ENCODE results near the gene STK32B.

STK32B gene

DNA sequence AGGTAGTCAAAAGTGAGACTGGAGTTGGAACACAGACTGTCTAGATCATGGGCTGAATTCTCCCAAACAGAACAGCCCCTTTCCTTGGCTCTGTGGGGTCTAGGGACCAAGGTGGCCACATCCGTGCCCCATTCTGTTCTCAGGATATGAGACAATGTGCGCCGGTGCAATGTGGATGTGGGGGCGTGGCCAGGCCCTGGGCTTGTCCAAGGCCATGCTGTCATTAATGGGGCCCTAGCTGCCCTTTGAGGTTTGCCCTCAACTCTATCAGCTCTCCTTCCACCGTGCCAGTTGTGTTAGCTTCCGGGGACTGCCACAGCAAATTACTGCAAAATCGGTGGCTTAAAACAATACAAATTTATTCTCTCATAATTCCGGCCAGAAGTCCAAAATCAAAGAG, 344.5 kb downstream of the STK32B start:
- H2BK120ac ChIP-seq (ENCODE audit: insufficient read depth, low read length, poor library complexity) = no peak overlapping the region
- no peak overlapping the region for H3K4me2 ChIP-seq (ENCODE audit: low read length)
- WGBS (ENCODE audit: extremely low coverage, insufficient coverage, insufficient read length) = no CpG with 5 or more reads among the region's 8 CpGs
- no peaks in the 10 kb centered on the region for H3K4me1 ChIP-seq (ENCODE audit: control insufficient read depth in 1 of 2, insufficient read depth in 2 of 2, low read length in 2 of 2)
- H3K27me3 ChIP-seq (ENCODE audit: insufficient read depth, low read length) = no peaks in the 10 kb centered on the region
- H3K27ac ChIP-seq (ENCODE audit: low read depth, low read length) = no peak overlapping the region
- peaks cover 3% of the 10 kb centered on the region for H3K9me3 ChIP-seq (ENCODE audit: insufficient read depth, low read depth, low read length)
- no peak overlapping the region for H3K4ac ChIP-seq (ENCODE audit: low read depth, low read length)
- H3K4me3 ChIP-seq (ENCODE audit: low read depth, low read length) = no peak overlapping the region
- no peaks in the 10 kb centered on the region for H3K36me3 ChIP-seq (ENCODE audit: control insufficient read depth in 1 of 2, insufficient read depth in 2 of 2, low read length in 2 of 2)
- H2BK5ac ChIP-seq (ENCODE audit: low read depth, low read length, poor library complexity) = no peak overlapping the region
- H3K79me2 ChIP-seq (ENCODE audit: control insufficient read depth, insufficient read depth, low read length, poor library complexity) = no peaks in the 10 kb centered on the region
- H3K79me1 ChIP-seq (ENCODE audit: low read length) = no peaks in the 10 kb centered on the region
- no peak overlapping the region for H3K18ac ChIP-seq (ENCODE audit: low read length)
- no peak overlapping the region for H3K23ac ChIP-seq (ENCODE audit: low read length)
- no peak overlapping the region for H4K8ac ChIP-seq (ENCODE audit: low read depth, low read length)
- no peak overlapping the region for H3K14ac ChIP-seq (ENCODE audit: low read length)
- no peak overlapping the region for H2BK12ac ChIP-seq (ENCODE audit: low read length)
- H2AFZ ChIP-seq (ENCODE audit: insufficient read depth, low read length, poor library complexity) = no peak overlapping the region
- H4K91ac ChIP-seq (ENCODE audit: low read depth, low read length) = no peak overlapping the region
- DNase-seq = no peak
- no peak overlapping the region for H3K9ac ChIP-seq (ENCODE audit: low read length)
- no peak overlapping the region for H2AK5ac ChIP-seq (ENCODE audit: low read length)
- no peak overlapping the region for H4K12ac ChIP-seq (ENCODE audit: low read depth, low read length)

- H3K9me3 ChIP-seq (ENCODE audit: insufficient read depth, low read depth, low read length) = peaks cover 7% of the 10 kb centered on the region
- H3K9ac ChIP-seq (ENCODE audit: low read length) = no peak overlapping the region
- H2BK12ac ChIP-seq (ENCODE audit: low read length) = no peak overlapping the region
- no peak overlapping the region for H2AFZ ChIP-seq (ENCODE audit: insufficient read depth, low read length, poor library complexity)
- no peak for DNase-seq
- H3K23ac ChIP-seq (ENCODE audit: low read length) = no peak overlapping the region
- WGBS (ENCODE audit: extremely low coverage, insufficient coverage, insufficient read length) = no CpG with 5 or more reads among the region's 3 CpGs
- H3K14ac ChIP-seq (ENCODE audit: low read length) = no peak overlapping the region
- H2BK120ac ChIP-seq (ENCODE audit: insufficient read depth, low read length, poor library complexity) = no peak overlapping the region
- H3K4me2 ChIP-seq (ENCODE audit: low read length) = no peak overlapping the region
- no peaks in the 10 kb centered on the region for H3K4me1 ChIP-seq (ENCODE audit: control insufficient read depth in 1 of 2, insufficient read depth in 2 of 2, low read length in 2 of 2)
- no peak overlapping the region for H4K91ac ChIP-seq (ENCODE audit: low read depth, low read length)
- H3K4ac ChIP-seq (ENCODE audit: low read depth, low read length) = no peak overlapping the region
- H3K18ac ChIP-seq (ENCODE audit: low read length) = no peak overlapping the region
- no peaks in the 10 kb centered on the region for H3K79me2 ChIP-seq (ENCODE audit: control insufficient read depth, insufficient read depth, low read length, poor library complexity)
- H2BK5ac ChIP-seq (ENCODE audit: low read depth, low read length, poor library complexity) = no peak overlapping the region
- H3K27ac ChIP-seq (ENCODE audit: low read depth, low read length) = no peak overlapping the region
- no peaks in the 10 kb centered on the region for H3K36me3 ChIP-seq (ENCODE audit: control insufficient read depth in 1 of 2, insufficient read depth in 2 of 2, low read length in 2 of 2)
- H3K79me1 ChIP-seq (ENCODE audit: low read length) = no peaks in the 10 kb centered on the region
- H4K8ac ChIP-seq (ENCODE audit: low read depth, low read length) = no peak overlapping the region
- H3K4me3 ChIP-seq (ENCODE audit: low read depth, low read length) = no peak overlapping the region
- H3K27me3 ChIP-seq (ENCODE audit: insufficient read depth, low read length) = no peaks in the 10 kb centered on the region
- H4K12ac ChIP-seq (ENCODE audit: low read depth, low read length) = no peak overlapping the region
- H2AK5ac ChIP-seq (ENCODE audit: low read length) = no peak overlapping the region
These were observed 346.8 kb downstream of the STK32B start for GRCh38 chr4:5398056-5398455.

DNA sequence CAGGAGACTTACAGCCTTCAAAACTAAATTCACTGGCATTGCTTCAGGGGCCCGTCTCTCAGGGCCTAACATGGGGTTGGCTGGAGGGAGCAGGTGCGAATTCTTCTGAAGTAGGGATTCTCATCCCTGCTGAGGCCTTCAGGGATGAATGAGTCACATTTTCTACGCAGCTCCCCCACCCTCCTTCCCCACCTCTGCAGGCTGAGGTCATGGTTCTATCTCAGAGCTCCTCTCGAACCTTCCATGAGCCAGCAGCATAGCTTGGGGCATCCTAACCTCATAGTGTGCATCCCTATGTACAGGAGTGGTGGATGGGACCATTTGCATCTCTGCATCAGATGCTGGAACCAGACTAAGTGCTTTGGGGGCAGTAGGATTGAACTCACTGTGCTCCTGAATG, 347.8 kb downstream of the STK32B start:
- Histone ChIP-seq H4K8ac (ENCODE audit: low read depth, low read length) (no peak overlapping the region), H3K9me3 (ENCODE audit: insufficient read depth, low read depth, low read length) (peaks cover 7% of the 10 kb centered on the region), H3K23ac (ENCODE audit: low read length) (no peak overlapping the region), H3K4me2 (ENCODE audit: low read length) (no peak overlapping the region), H2AK5ac (ENCODE audit: low read length) (no peak overlapping the region), H4K12ac (ENCODE audit: low read depth, low read length) (no peak overlapping the region), H3K79me1 (ENCODE audit: low read length) (no peaks in the 10 kb centered on the region), H3K79me2 (ENCODE audit: control insufficient read depth, insufficient read depth, low read length, poor library complexity) (no peaks in the 10 kb centered on the region), H3K27me3 (ENCODE audit: insufficient read depth, low read length) (no peaks in the 10 kb centered on the region), H3K9ac (ENCODE audit: low read length) (no peak overlapping the region), H3K4ac (ENCODE audit: low read depth, low read length) (no peak overlapping the region), H2AFZ (ENCODE audit: insufficient read depth, low read length, poor library complexity) (no peak overlapping the region), H3K27ac (ENCODE audit: low read depth, low read length) (no peak overlapping the region), H3K14ac (ENCODE audit: low read length) (no peak overlapping the region), H3K36me3 (ENCODE audit: control insufficient read depth in 1 of 2, insufficient read depth in 2 of 2, low read length in 2 of 2) (no peaks in the 10 kb centered on the region), H3K18ac (ENCODE audit: low read length) (no peak overlapping the region), H2BK12ac (ENCODE audit: low read length) (no peak overlapping the region), H3K4me1 (ENCODE audit: control insufficient read depth in 1 of 2, insufficient read depth in 2 of 2, low read length in 2 of 2) (no peaks in the 10 kb centered on the region), H2BK5ac (ENCODE audit: low read depth, low read length, poor library complexity) (no peak overlapping the region), H4K91ac (ENCODE audit: low read depth, low read length) (no peak overlapping the region), H3K4me3 (ENCODE audit: low read depth, low read length) (no peak overlapping the region), H2BK120ac (ENCODE audit: insufficient read depth, low read length, poor library complexity) (no peak overlapping the region)
- no CpG with 5 or more reads among the region's 4 CpGs for WGBS (ENCODE audit: extremely low coverage, insufficient coverage, insufficient read length)
- DNase-seq = no peak

DNA sequence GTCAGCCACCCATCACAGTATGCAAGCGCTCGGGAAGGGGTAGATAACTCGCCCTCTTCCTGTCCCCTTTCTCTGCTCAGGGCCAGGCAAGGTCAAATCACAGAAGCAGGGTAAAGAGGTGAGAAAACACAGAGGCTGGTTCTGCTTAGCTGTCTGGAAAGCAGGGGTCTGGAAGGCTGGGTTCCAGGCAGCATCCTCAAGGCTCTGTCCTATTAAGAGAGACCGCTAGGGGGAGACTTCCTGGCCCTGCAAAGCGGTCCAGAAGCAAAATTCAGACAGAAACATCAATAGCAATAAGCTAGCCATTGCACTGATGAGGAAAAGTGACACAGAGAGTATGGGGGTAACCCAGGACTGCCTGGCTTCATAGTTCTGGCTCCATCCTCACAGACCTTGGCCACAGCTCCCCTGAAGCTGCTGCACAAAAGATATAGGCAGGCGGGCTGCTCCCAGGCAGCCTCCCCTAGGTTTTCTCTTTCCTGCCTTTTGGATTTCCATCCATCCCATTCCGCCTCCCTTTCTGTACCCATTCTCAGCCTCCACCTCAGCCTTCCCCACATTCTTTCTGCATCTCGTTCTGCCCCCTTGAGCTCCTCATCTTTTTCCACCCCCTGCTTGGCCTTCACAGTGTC, 348.6 kb downstream of the STK32B start:
- H2BK12ac ChIP-seq (ENCODE audit: low read length) = no peak overlapping the region
- no peak overlapping the region for H4K8ac ChIP-seq (ENCODE audit: low read depth, low read length)
- H4K91ac ChIP-seq (ENCODE audit: low read depth, low read length) = no peak overlapping the region
- H3K4me3 ChIP-seq (ENCODE audit: low read depth, low read length) = no peak overlapping the region
- peak; percentile 7 to 44 for DNase-seq
- H3K27me3 ChIP-seq (ENCODE audit: insufficient read depth, low read length) = no peaks in the 10 kb centered on the region
- no peak overlapping the region for H3K9ac ChIP-seq (ENCODE audit: low read length)
- H3K9me3 ChIP-seq (ENCODE audit: insufficient read depth, low read depth, low read length) = peaks cover 7% of the 10 kb centered on the region
- H2AK5ac ChIP-seq (ENCODE audit: low read length) = no peak overlapping the region
- H3K14ac ChIP-seq (ENCODE audit: low read length) = no peak overlapping the region
- H2BK5ac ChIP-seq (ENCODE audit: low read depth, low read length, poor library complexity) = no peak overlapping the region
- no peak overlapping the region for H3K4me2 ChIP-seq (ENCODE audit: low read length)
- H3K4me1 ChIP-seq (ENCODE audit: control insufficient read depth in 1 of 2, insufficient read depth in 2 of 2, low read length in 2 of 2) = no peaks in the 10 kb centered on the region
- no peak overlapping the region for H3K27ac ChIP-seq (ENCODE audit: low read depth, low read length)
- no peaks in the 10 kb centered on the region for H3K36me3 ChIP-seq (ENCODE audit: control insufficient read depth in 1 of 2, insufficient read depth in 2 of 2, low read length in 2 of 2)
- no peak overlapping the region for H2BK120ac ChIP-seq (ENCODE audit: insufficient read depth, low read length, poor library complexity)
- no peaks in the 10 kb centered on the region for H3K79me1 ChIP-seq (ENCODE audit: low read length)
- no peak overlapping the region for H2AFZ ChIP-seq (ENCODE audit: insufficient read depth, low read length, poor library complexity)
- H3K18ac ChIP-seq (ENCODE audit: low read length) = no peak overlapping the region
- no peak overlapping the region for H3K4ac ChIP-seq (ENCODE audit: low read depth, low read length)
- H3K23ac ChIP-seq (ENCODE audit: low read length) = no peak overlapping the region
- WGBS (ENCODE audit: extremely low coverage, insufficient coverage, insufficient read length) = no CpG with 5 or more reads among the region's 8 CpGs
- H3K79me2 ChIP-seq (ENCODE audit: control insufficient read depth, insufficient read depth, low read length, poor library complexity) = no peaks in the 10 kb centered on the region
- H4K12ac ChIP-seq (ENCODE audit: low read depth, low read length) = no peak overlapping the region
